Iris pigment epithelial cell (primary cell): ENCODE measurements around the gene KIAA2012.

ENCODE experiments used
- DNase-seq: peaks from one replicate; pipeline ENCODE4 v3.0.0-alpha.2; 2011; ENCODE audit warnings: low read depth

KIAA2012 gene

GRCh38 chr2:202072737-202073401 lies at the start of gene KIAA2012:
Gene KIAA2012 (plus strand): TSS chr2:202073255. CDS start chr2:202073628, 373 bp downstream.
- peak; percentile 4 for DNase-seq

GRCh38 chr2:202023904-202024266 lies 49.2 kb upstream of the KIAA2012 start:
- DNase-seq = no peak

GRCh38 chr2:202024871-202025270 lies 48.2 kb upstream of the KIAA2012 start:
- DNase-seq = no peak

- DNase-seq = peak; percentile 81
These were observed 47.2 kb upstream of the KIAA2012 start for GRCh38 chr2:202025816-202026215.

GRCh38 chr2:202026507-202026906 lies 46.5 kb upstream of the KIAA2012 start:
- DNase-seq = no peak

- no peak for DNase-seq
These were observed 42.4 kb upstream of the KIAA2012 start for GRCh38 chr2:202030691-202031090.

GRCh38 chr2:202031246-202031951 lies 41.7 kb upstream of the KIAA2012 start:
- no peak for DNase-seq

GRCh38 chr2:202032846-202033316 lies 40.2 kb upstream of the KIAA2012 start:
- DNase-seq = peak; percentile 67

- peak; percentile 95 for DNase-seq
These were observed 39.5 kb upstream of the KIAA2012 start, which contains the start of gene FZD7 for GRCh38 chr2:202033317-202034248. Gene FZD7 (plus strand): TSS chr2:202033855. CDS start chr2:202034648, 793 bp downstream.

GRCh38 chr2:202034249-202035088 lies 38.6 kb upstream of the KIAA2012 start:
- peak; percentile 75 for DNase-seq

GRCh38 chr2:202035089-202035940 lies 37.7 kb upstream of the KIAA2012 start:
- peak; percentile 75 for DNase-seq

- no peak for DNase-seq
These were observed 37.1 kb upstream of the KIAA2012 start for GRCh38 chr2:202035941-202036372.

GRCh38 chr2:202036601-202037037 lies 36.4 kb upstream of the KIAA2012 start:
- DNase-seq = peak; percentile 36

- DNase-seq = peak; percentile 18
These were observed 36.0 kb upstream of the KIAA2012 start for GRCh38 chr2:202037086-202037485.

- peak; percentile 60 for DNase-seq
These were observed 34.4 kb upstream of the KIAA2012 start for GRCh38 chr2:202038471-202039277.

GRCh38 chr2:202039278-202040078 lies 33.6 kb upstream of the KIAA2012 start:
- no peak for DNase-seq

- no peak for DNase-seq
These were observed 32.8 kb upstream of the KIAA2012 start for GRCh38 chr2:202040079-202040844.

- no peak for DNase-seq
These were observed 30.6 kb upstream of the KIAA2012 start for GRCh38 chr2:202042444-202042843.
